Pancreas (tissue), 10 donors: ENCODE results near the gene NSD1. TPM values are rescaled to one million over a fixed set of nuclear protein-coding genes. Genes with fewer than 3 reads are reported as not detected.
A peak's percentile ranks its signal among the peaks of the same experiment; 100 is the strongest.

ENCODE experiments used
- ATAC-seq, 4 donors: fragments of 200-7000 bp; cut with Tn5 transposase; one replicate each; pipeline versions ENCODE4 v1.8.0 to v1.9.1; 2020; ENCODE audit warnings: mild to moderate bottlenecking in 4 of 4, moderate library complexity in 4 of 4
- DNase-seq, 6 donors: peaks; one replicate each; pipeline ENCODE4 v3.0.0-alpha.2; 2020
- FAIRE-seq: peaks from 2 replicates; lab custom pipeline; 2012; peaks lifted over from hg19 to GRCh38; lab: Jason Lieb, UNC
- H3K27ac ChIP-seq, 4 donors: fragments of 200-600 bp; sonication (generic); 1 replicate in 3 of 4; 2 replicates in 1 of 4; pipeline versions ENCODE4 v1.5.0 to v1.8.0; 2020
- H3K27me3 ChIP-seq, 4 donors: fragments of 200-600 bp; one replicate each; pipeline ENCODE4 v1.8.0; 2021
- H3K36me3 ChIP-seq, 3 donors: fragments of 200-600 bp; sonication (generic) in 1 of 3; one replicate each; pipeline versions ENCODE4 v1.5.0 to v1.8.0; 2020 to 2021
- H3K4me1 ChIP-seq, 3 donors: fragments of 200-600 bp; one replicate each; pipeline ENCODE4 v1.8.0; 2021
- H3K4me3 ChIP-seq, 4 donors: fragments of 200-600 bp; sonication (generic) in 2 of 4; one replicate each; pipeline versions ENCODE4 v1.5.0 to v1.8.0; 2020 to 2021
- H3K9me3 ChIP-seq, 4 donors: fragments of 200-600 bp; one replicate each; pipeline ENCODE4 v1.8.0; 2021
- CTCF ChIP-seq, 4 donors: fragments of 200-600 bp; sonication (generic) in 3 of 4; IDR thresholded peaks; one replicate each; pipeline versions ENCODE4 v1.5.0 to v1.8.0; 2021; ENCODE audit warnings: antibody characterized with exemption in 4 of 4
- WGBS, 2 donors: extraction: QIAGEN DNeasy Blood & Tissue Kit; methylation state at CpG; one replicate each; pipeline ENCODE4 v1.1.7; 2013; 5-methylcytosine and 5-hydroxymethylcytosine counted together
- intact Hi-C, 3 donors: fragments of 100-400 bp; cut with DNase I; formaldehyde crosslinking; loops; one replicate each; pipeline versions ENCODE4 v1.11.1 to v1.14.2; 2022
- polyA plus RNA-seq, 2 donors: library from polyadenylated mRNA; stranded (reverse); fragments of 200-250 nt; gene quantifications; one replicate each; pipeline ENCODE4 v1.2.3, GENCODE V29; 2013
- total RNA-seq, 6 donors: library from RNA; stranded (reverse); fragmentation: NEBNext Ultra II Directional in 4 of 6; extraction: Animal tissue kit (Norgen Biotek cat#: 25700) in 4 of 6; gene quantifications; one replicate each; pipeline versions ENCODE4 v1.2.1 to v1.2.4, GENCODE V29; 2021 to 2023
- donor health status: healthy with polysubstance abuse.
- donor health status: DM: no; HTN: no; CAD: no; lungs with moderate emphysema.
- donor health status: DM: no; HTN: no; CAD: no.
- donor health status: control.
- donor health status: control.
- donor health status: Bipolar disorder and iron deficiency.
- donor health status: DM: yes; HTN: yes; CAD: no.
- donor health status: DM: no; HTN: no; CAD: no.
- donor health status: DM: no; HTN: no; CAD: no.
- donor health status: DM: yes; HTN: yes; CAD: no.

The NSD1 gene
- total and polyA plus RNA-seq, 8 donors = 6.9 to 51.2 (median 33.5) TPM

GRCh38 chr5:177093803-177094202, 39.8 kb upstream of the NSD1 start:
- Histone ChIP-seq H3K36me3 (peaks cover 0 to 20% (median 0%) of the 10 kb centered on the region in 3 donors), H3K4me3 (no peak overlapping the region), H3K9me3 (no peaks in the 10 kb centered on the region), H3K27ac (peak overlapping the region in 3 of 4 donors; percentile 5 to 74 (median 64)), H3K27me3 (no peaks in the 10 kb centered on the region), H3K4me1 (peaks cover 0 to 6% (median 6%) of the 10 kb centered on the region in 3 donors)
- no peak for TF ChIP-seq CTCF (IDR thresholded peaks at IDR 0.05)
- DNase-seq = no peak
- ATAC-seq = no peak
- intact Hi-C loops = loop anchor here in 1 of 3 donors (10.0 kb wide), 1 partner anchor 429 kb away; no protein-coding TSS in a partner anchor
- 90 to 91% methylated on average over 6 of the region's 6 CpGs for WGBS, 2 donors
- FAIRE-seq = no peak

GRCh38 chr5:177094224-177095087, 39.1 kb upstream of the NSD1 start:
- intact Hi-C loops = loop anchor here in 1 of 3 donors (10.0 kb wide), 1 partner anchor 430 kb away; no protein-coding TSS in a partner anchor
- H3K4me3 ChIP-seq = no peak overlapping the region
- WGBS, 2 donors = 36 to 45% methylated on average over 10 to 12 of the region's 12 CpGs
- peak overlapping the region; percentile 27 to 74 (median 53) for H3K27ac ChIP-seq
- peak; percentile 59 to 80 (median 74) for ATAC-seq
- peaks cover 0 to 6% (median 6%) of the 10 kb centered on the region in 3 donors for H3K4me1 ChIP-seq
- no peak for FAIRE-seq
- TF ChIP-seq CTCF (IDR thresholded peaks at IDR 0.05) = no peak
- peak in 4 of 6 donors; percentile 55 to 79 (median 72) for DNase-seq
- H3K36me3 ChIP-seq = peaks cover 0 to 20% (median 0%) of the 10 kb centered on the region in 3 donors
- no peaks in the 10 kb centered on the region for H3K9me3 ChIP-seq
- no peaks in the 10 kb centered on the region for H3K27me3 ChIP-seq

GRCh38 chr5:177095088-177095669, 38.4 kb upstream of the NSD1 start:
- TF ChIP-seq CTCF (IDR thresholded peaks at IDR 0.05) = no peak
- WGBS, 2 donors = 70 to 77% methylated on average over 28 of the region's 28 CpGs
- peaks cover 0 to 20% (median 0%) of the 10 kb centered on the region in 3 donors for H3K36me3 ChIP-seq
- no peak for FAIRE-seq
- intact Hi-C loops = loop anchor here in 1 of 3 donors (10.0 kb wide), 1 partner anchor 430 kb away; no protein-coding TSS in a partner anchor
- DNase-seq = no peak
- no peak for ATAC-seq
- H3K4me1 ChIP-seq = peaks cover 0 to 6% (median 6%) of the 10 kb centered on the region in 3 donors
- H3K4me3 ChIP-seq = no peak overlapping the region
- H3K27me3 ChIP-seq = no peaks in the 10 kb centered on the region
- peak overlapping the region in 3 of 4 donors; percentile 27 to 74 (median 42) for H3K27ac ChIP-seq
- H3K9me3 ChIP-seq = no peaks in the 10 kb centered on the region

GRCh38 chr5:177096162-177097015, 37.2 kb upstream of the NSD1 start:
- H3K4me1 ChIP-seq = peaks cover 0 to 6% (median 6%) of the 10 kb centered on the region in 3 donors
- ATAC-seq = no peak
- FAIRE-seq = no peak
- WGBS, 2 donors = 82 to 84% methylated on average over 29 of the region's 29 CpGs
- TF ChIP-seq CTCF (IDR thresholded peaks at IDR 0.05) = no peak
- no peaks in the 10 kb centered on the region for H3K9me3 ChIP-seq
- H3K4me3 ChIP-seq = no peak overlapping the region
- H3K27ac ChIP-seq = no peak overlapping the region
- peaks cover 0 to 13% (median 0%) of the 10 kb centered on the region in 3 donors for H3K36me3 ChIP-seq
- intact Hi-C loops = loop anchor here in 1 of 3 donors (10.0 kb wide), 1 partner anchor 432 kb away; no protein-coding TSS in a partner anchor
- H3K27me3 ChIP-seq = no peaks in the 10 kb centered on the region
- no peak for DNase-seq
